ENCODE measurements around the gene TEX2. TPM values are rescaled to one million over a fixed set of nuclear protein-coding genes. Genes with fewer than 3 reads are reported as not detected.

TEX2 gene
- total and polyA plus RNA-seq, 2 of the 13 experiments (the other 11 are each of a cell fraction or from before 2014, with no cell fraction given) = 21.4 to 37.7 TPM

- TF ChIP-seq ARID5B (CRISPR knock-in tag; IDR thresholded peaks at IDR 0.05) (0 out of 2 replicates have a peak, but pooled peaks have one; percentile 2), ZBTB26 (CRISPR knock-in tag; IDR thresholded peaks at IDR 0.05; ENCODE audit: borderline replicate concordance) (0 out of 2 replicates have a peak, but pooled peaks have one; percentile 46), ZSCAN21 (CRISPR knock-in tag; IDR thresholded peaks at IDR 0.05; ENCODE audit: borderline replicate concordance) (no peak), TEAD3 (CRISPR knock-in tag; optimal IDR thresholded peaks at IDR 0.05; ENCODE audit: borderline replicate concordance) (peak; percentile 33), ZNF468 (CRISPR knock-in tag; IDR thresholded peaks at IDR 0.05) (no peak), FOXO1 (CRISPR knock-in tag; IDR thresholded peaks at IDR 0.05) (0 out of 2 replicates have a peak, but pooled peaks have one; percentile 26), ZNF644 (CRISPR knock-in tag; IDR thresholded peaks at IDR 0.05; ENCODE audit: low read depth) (0 out of 2 replicates have a peak, but pooled peaks have one; percentile 68), ZNF121 (CRISPR knock-in tag; IDR thresholded peaks at IDR 0.05) (no peak; the same call in 1 of the 2 replicates), MXD3 (CRISPR knock-in tag; IDR thresholded peaks at IDR 0.05) (peak; percentile 15; the same call in 1 of the 2 replicates), NKX3-1 (CRISPR knock-in tag; IDR thresholded peaks at IDR 0.05) (0 out of 2 replicates have a peak, but pooled peaks have one; percentile 9), ZC3H4 (CRISPR knock-in tag; IDR thresholded peaks at IDR 0.05; ENCODE audit: borderline replicate concordance) (peak; percentile 90), CBX5 (CRISPR knock-in tag; IDR thresholded peaks at IDR 0.05; ENCODE audit: borderline replicate concordance) (0 out of 2 replicates have a peak, but pooled peaks have one; percentile 0), DRAP1 (CRISPR knock-in tag; IDR thresholded peaks at IDR 0.05) (peak; percentile 14), KAT7 (CRISPR knock-in tag; IDR thresholded peaks at IDR 0.05; ENCODE audit: borderline replicate concordance) (peak; percentile 22; the same call in 1 of the 2 replicates), AHDC1 (CRISPR knock-in tag; IDR thresholded peaks at IDR 0.05; ENCODE audit: borderline replicate concordance) (0 out of 2 replicates have a peak, but pooled peaks have one; percentile 3), ZNF577 (CRISPR knock-in tag; IDR thresholded peaks at IDR 0.05; ENCODE audit: borderline replicate concordance, low read depth) (0 out of 2 replicates have a peak, but pooled peaks have one; percentile 19), NFE2 (CRISPR knock-in tag; IDR thresholded peaks at IDR 0.05) (no peak)
These were observed 45.8 kb downstream of the TEX2 start (continued) for GRCh38 chr17:64217249-64217691.

All from HepG2 (cell line).